GM18511 (cell line): ENCODE data around the gene DPH2.

Experiments
- ATAC-seq: cut with Tn5 transposase; IDR thresholded peaks from one replicate; pipeline ENCODE4 v1.9.1; 2021; ENCODE audit warnings: mild to moderate bottlenecking, moderate library complexity; ENCODE audit not compliant: unreplicated experiment

The DPH2 gene

DNA sequence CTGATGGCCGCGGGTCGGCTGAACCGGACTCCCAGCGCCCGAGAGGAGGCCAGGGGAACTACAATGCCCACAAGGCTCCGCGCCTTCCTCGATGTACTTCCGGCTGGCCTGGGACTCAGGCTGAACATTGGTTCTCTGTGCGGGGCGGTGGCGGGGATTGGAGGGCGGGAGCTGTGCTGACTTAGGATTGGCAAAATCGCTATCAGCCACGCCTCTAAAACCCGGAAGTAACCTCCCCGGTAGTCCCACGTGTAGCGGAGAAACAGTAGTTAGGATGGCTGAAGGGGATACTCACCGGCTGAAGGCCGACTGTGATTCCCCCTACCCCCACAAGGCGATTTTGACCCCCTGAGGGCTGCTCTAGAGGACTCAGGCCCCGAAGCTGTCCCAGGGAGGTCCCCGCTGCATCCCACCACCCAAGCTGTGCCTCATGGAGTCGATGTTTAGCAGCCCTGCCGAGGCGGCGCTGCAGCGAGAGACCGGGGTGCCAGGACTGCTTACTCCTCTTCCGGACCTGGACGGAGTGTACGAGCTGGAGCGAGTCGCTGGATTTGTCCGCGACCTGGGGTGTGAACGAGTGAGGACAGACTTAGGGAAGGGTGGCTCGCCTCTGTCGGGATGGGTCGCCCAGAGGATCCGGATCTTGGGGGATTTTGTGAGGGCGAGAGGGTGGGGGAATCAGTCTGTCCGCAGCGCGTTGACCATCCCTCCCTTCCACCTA, at the start of gene DPH2:
DPH2 (plus strand) TSS at position 265 of the 721 bp plus-strand sequence; CDS start at position 431, 166 bp downstream.
- peak; percentile 83 for ATAC-seq

DNA sequence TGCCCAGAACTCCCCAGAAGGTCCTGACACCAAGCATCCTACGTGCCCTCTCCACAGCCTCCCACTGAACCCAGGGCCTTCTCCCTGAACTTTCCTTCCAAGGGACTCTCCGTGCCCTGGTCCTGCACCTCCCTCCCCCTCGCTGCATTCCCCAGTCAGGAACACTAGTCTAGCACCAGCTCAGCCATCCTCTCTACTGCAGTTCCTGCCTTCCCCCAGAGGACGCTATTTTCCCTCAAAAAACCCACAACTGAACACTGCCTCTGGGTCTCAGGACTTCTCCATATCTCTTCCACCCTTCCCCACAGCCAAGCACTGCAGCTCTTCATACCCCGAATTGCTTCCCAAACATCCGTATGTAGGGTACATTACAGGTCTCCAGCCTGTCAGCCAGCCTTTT, 48.8 kb upstream of the DPH2 start:
- no peak for ATAC-seq

GRCh38 chr1:43924516-43924915, 45.3 kb upstream of the DPH2 start:
- ATAC-seq: no peak

GRCh38 chr1:43925846-43926245, 44.0 kb upstream of the DPH2 start:
- ATAC-seq: no peak

DNA sequence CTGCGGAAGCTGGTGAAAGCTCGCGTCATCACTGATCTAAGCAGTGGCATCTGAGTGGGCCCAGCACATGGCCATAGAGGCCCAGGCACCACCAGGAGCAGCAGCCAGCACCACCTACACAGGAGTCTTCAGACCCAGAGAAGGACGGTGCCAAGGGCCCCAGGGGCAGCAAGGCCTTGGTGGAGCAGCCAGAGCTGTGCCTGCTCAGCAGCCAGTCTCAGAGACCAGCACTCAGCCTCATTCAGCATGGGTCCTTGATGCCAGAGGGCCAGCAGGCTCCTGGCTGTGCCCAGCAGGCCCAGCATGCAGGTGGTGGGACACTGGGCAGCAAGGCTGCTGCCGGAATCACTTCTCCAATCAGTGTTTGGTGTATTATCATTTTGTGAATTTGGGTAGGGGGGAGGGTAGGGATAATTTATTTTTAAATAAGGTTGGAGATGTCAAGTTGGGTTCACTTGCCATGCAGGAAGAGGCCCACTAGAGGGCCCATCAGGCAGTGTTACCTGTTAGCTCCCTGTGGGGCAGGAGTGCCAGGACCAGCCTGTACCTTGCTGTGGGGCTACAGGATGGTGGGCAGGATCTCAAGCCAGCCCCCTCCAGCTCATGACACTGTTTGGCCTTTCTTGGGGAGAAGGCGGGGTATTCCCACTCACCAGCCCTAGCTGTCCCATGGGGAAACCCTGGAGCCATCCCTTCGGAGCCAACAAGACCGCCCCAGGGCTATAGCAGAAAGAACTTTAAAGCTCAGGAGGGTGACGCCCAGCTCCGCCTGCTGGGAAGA, 39.5 kb upstream of the DPH2 start:
- no peak for ATAC-seq

GRCh38 chr1:43930949-43931275, 38.9 kb upstream of the DPH2 start:
- no peak for ATAC-seq

- no peak for ATAC-seq
Observed at GRCh38 chr1:43931711-43932660, 37.8 kb upstream of the DPH2 start.

DNA sequence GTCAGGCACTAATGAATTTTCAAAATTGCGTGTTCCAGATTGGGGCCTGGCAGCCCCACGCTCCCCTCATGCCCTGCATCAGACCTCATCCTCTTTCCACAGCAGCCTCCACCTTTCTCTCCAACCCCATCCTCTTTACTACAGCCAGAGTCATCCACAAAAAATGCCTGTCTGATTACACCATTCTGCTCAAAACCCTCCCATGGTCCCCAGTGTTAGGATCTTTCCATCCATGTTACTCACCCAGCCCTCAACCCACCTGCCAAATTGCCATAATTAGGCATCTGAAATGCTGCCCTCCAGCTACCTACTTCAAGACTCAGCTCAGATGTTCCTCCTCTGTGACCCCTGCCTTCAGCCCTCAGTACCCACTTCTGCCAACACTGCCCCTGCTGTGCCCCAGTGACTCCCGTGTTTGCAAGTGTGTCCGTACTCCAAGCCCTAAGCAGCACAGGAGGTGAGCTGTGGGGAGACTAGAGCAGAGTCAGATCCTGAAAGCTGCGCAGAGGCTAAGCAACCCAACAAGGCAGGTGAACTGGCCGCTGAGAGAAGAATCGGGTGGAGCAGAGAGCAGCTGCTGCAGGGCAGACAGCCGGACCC, 36.9 kb upstream of the DPH2 start:
- ATAC-seq: no peak

- ATAC-seq: no peak
Observed at GRCh38 chr1:43933386-43934100, 36.3 kb upstream of the DPH2 start, which contains the start of gene ARTN. ARTN (plus strand) TSS chr1:43933801; CDS start chr1:43935657, 1,856 bp downstream.

DNA sequence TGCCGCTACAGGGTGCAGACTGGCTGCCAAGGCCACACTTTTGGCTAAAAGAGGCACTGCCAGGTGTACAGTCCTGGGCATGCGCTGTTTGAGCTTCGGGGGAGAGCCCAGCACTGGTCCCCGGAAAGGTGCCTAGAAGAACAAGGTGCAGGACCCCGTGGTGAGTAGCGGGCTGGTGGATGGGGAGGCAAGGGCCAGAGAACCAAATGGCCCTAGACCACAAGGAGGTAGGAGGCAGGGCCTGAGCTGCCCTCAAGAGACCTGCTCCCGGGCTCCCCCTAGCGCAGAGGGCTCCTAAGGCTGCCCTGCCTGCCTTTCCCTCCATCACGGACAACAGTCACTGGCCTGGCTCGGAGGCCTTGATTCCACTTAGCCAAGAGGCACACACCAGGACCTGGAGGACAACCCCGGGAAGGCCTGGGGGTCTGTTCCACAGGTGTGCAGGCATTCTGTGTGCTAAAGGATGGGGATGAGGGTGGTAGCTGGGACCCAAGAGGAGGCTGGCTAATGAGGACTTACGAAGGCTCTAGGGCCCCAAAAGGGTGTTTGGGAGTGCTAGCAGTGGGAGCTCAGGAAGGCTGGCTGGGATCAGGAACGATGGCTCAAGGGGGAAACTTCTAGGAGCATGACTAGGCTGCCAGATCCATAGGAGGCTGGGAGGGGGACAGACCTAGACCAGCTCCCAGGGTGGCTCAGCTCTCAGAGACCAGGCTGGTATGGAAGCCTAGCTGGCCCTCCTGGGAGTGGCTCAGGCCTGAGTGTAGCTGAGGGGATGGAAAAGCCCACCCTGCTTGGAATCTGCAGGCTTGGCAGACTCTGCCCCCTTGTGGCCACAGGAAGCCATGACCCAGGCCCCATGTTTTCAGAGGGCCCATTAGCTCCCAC, 35.5 kb upstream of the DPH2 start:
- ATAC-seq: no peak

GRCh38 chr1:43934986-43935324, 34.9 kb upstream of the DPH2 start:
- ATAC-seq: no peak

- ATAC-seq: no peak
Observed at GRCh38 chr1:43935711-43936427, 33.9 kb upstream of the DPH2 start.

DNA sequence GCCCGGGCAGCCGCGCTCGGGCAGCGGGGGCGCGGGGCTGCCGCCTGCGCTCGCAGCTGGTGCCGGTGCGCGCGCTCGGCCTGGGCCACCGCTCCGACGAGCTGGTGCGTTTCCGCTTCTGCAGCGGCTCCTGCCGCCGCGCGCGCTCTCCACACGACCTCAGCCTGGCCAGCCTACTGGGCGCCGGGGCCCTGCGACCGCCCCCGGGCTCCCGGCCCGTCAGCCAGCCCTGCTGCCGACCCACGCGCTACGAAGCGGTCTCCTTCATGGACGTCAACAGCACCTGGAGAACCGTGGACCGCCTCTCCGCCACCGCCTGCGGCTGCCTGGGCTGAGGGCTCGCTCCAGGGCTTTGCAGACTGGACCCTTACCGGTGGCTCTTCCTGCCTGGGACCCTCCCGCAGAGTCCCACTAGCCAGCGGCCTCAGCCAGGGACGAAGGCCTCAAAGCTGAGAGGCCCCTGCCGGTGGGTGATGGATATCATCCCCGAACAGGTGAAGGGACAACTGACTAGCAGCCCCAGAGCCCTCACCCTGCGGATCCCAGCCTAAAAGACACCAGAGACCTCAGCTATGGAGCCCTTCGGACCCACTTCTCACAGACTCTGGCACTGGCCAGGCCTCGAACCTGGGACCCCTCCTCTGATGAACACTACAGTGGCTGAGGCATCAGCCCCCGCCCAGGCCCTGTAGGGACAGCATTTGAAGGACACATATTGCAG, 33.2 kb upstream of the DPH2 start:
- ATAC-seq: no peak

DNA sequence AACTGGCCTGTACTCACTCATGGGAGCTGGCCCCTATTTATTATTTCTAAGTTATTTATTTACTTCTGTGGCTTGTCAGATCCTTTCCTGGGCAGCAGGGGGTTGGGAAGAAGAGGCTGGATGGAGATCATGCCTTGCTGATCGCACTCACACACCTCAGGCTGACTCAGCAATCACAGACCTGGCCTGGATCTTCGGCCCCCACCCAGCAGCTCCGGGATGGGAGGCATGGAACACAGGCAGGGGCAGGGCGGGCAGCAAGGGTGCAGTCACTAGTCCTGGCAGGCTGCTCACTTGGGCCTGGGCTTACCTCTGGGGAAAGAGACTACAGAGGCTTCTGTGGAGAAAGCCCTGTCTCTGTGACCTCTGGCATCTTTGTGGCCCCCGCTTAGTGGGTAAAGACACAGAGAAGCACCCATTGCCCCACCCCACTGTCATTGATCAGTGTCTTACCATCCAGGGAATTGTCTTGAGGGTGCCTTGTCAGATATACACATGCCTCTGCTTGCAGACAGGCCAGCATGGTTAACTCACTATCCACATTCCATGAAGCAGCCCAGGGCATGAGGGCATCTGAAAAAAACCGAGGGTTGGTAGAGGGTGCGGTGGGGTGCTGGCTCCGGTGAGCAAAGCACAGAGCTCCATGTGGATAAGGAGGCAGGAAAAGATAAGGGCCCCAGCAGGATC, 32.5 kb upstream of the DPH2 start:
- no peak for ATAC-seq

GRCh38 chr1:43938383-43938782, 31.4 kb upstream of the DPH2 start:
- no peak for ATAC-seq

GRCh38 chr1:43938892-43939587, 30.8 kb upstream of the DPH2 start:
- ATAC-seq: no peak

DNA sequence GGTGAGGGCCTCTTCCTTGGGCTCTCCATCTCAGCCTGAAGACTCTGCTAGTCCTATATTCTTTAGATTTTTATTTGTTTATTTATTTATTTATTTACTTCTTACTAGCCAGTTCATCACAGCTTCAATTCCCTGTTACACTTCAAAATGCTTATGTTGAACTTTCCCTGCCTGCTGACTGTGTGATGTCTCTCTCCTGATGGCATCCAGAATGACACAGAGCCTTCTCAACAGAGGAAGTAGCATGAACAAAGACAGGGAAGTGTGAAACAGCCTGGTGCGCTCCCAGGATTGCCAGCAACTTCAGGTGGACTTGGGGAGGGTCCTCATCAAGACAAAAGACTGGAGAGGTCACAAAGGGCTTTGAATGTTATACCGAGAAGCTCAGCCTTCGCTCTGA, 27.4 kb upstream of the DPH2 start:
- ATAC-seq: no peak
